Myocyte (in vitro differentiated cells): ENCODE measurements around the gene AQP11. TPM values are rescaled to one million over a fixed set of nuclear protein-coding genes. Genes with fewer than 3 reads are reported as not detected.
"Not testable (repeated sequence)": the region's sequence is repeated elsewhere in the genome, so short reads cannot be mapped to it uniquely, and the experiment has no call there.

Source experiments
- DNase-seq: peaks from one replicate; pipeline ENCODE4 v3.0.0-alpha.2; 2012; ENCODE audit warnings: low read depth
- polyA plus RNA-seq: library from polyadenylated mRNA; unstranded; fragments of >200 nt; gene quantifications from one replicate; pipeline ENCODE4 v1.2.1, GENCODE V29; 2012; ENCODE audit warnings: missing spikeins
- total RNA-seq: library from RNA; depleted of rRNA; stranded (reverse); fragments of >200 nt; gene quantifications from 2 replicates; pipeline ENCODE4 v1.2.3, GENCODE V29; 2014

Gene AQP11, protein sequence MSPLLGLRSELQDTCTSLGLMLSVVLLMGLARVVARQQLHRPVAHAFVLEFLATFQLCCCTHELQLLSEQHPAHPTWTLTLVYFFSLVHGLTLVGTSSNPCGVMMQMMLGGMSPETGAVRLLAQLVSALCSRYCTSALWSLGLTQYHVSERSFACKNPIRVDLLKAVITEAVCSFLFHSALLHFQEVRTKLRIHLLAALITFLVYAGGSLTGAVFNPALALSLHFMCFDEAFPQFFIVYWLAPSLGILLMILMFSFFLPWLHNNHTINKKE
- 2.9 and 3.7 TPM in 2 replicates for total RNA-seq
- 2.5 TPM for polyA plus RNA-seq

DNA sequence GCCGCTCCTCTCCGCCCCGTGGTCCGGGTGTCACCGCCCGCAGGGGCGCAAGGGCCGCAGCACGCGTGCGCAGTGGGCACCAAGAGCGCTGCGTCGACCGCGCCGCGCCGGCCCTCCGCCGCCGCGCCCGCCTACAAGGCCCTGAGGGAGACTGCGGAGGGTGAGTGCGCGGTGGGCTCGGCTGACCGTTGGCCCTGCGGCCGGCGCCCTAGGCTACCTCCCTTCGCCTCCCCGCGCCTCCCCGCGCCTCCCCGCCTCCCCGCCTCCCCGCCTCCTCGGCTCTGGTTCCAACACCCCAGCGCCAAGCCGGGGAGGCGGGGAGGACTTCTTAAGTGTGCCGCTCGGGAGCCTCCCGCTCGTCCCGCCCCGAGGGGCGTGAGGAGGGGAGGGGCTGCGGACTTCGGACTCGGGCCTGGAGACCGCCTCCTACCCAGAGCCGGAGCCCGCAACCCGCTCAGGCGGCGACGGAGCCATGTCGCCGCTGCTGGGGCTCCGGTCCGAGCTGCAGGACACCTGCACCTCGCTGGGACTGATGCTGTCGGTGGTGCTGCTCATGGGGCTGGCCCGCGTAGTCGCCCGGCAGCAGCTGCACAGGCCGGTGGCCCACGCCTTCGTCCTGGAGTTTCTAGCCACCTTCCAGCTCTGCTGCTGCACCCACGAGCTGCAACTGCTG lies at the start of gene AQP11:
Gene AQP11 (plus strand): TSS at position 433 of the 673 bp plus-strand sequence. CDS start 40 bp downstream, at position 473.
- DNase-seq = peak; percentile 87

GRCh38 chr11:77542296-77542695 lies 47.5 kb upstream of the AQP11 start:
- peak; percentile 47 for DNase-seq

- no peak for DNase-seq
Measured at GRCh38 chr11:77547047-77547836, 42.5 kb upstream of the AQP11 start.

GRCh38 chr11:77547863-77548551 lies 41.7 kb upstream of the AQP11 start:
- DNase-seq = peak; percentile 81

DNA sequence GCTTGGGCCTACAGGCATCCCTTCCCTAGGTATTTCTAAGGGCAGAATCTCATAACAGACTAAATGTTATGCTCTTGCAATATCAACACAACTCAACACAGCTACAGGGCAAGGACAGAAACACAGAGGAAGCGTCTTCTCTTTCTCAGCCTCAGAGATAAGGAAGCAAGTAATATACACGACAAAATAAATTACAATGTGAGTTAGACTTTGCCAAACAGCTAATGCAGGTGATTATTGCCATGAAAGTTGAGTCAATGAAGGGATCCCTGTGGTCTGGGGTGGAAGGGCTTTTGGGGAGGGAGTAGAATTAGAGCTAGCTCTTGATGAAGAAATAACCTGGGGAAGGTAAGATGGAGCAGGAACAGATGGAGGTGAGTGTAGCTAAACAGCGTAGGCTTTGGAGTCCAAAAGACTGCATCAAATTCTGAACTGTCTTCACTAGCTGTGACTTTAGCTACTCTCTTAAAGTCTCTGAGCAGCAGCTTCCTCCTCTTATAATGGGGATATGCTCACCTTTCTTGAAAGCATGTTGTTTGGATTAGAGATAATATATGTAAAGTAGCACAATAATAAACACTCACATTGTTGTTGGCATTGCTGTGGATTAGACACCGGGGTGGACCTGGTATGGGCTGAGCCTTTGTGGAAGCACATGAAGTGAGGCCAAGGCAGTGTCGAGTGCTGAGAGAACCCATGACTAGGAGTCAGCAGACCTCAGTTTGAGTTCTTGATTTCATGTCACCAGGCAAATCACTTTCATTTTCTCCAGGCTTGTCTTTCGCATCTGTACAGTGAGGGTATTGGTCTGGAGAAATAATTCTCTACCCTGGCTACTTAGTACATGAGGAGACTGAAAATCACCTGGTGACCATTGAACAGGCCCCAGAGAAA lies 41.0 kb upstream of the AQP11 start:
- no peak for DNase-seq

DNA sequence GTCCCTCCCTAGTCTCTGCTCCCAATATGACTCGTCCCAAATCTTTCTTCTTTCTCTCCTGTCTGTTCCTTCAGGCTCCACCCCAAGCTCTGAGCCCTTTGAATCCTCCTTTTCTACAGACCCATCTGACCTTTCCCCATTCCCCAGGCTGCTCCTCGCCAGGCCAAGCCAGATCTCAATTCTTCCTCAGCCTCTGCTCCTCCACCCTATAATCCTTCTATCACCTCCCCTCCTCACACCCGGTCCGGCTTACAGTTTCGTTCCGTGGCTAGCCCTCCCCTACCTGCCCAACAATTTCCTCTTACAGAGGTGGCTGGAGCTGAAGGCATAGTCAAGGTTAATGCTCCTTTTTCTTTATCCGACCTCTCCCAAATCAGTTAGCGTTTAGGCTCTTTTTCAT lies 38.3 kb upstream of the AQP11 start:
- DNase-seq = not testable (repeated sequence)

DNA sequence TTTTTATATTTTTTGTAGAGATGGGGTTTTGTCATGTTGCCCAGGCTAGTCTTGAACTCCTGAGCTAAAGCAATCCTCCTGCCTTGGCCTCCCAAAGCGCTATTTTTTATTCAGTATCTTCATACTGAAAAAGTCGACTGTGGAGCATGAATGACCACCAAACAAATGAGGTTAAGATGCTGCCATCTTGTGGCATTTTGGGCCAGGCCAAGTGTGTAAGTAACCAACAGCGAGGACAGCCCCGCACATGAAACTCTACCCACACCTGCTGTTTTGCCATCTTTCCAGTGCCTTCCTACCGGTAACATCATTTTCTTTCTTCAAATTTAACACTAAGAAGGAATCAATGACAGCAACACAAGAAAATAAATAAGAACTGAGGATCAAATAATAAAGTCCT lies 32.2 kb upstream of the AQP11 start:
- DNase-seq = peak; percentile 42

- DNase-seq = no peak
Measured at GRCh38 chr11:77558380-77558779, 31.4 kb upstream of the AQP11 start.

DNA sequence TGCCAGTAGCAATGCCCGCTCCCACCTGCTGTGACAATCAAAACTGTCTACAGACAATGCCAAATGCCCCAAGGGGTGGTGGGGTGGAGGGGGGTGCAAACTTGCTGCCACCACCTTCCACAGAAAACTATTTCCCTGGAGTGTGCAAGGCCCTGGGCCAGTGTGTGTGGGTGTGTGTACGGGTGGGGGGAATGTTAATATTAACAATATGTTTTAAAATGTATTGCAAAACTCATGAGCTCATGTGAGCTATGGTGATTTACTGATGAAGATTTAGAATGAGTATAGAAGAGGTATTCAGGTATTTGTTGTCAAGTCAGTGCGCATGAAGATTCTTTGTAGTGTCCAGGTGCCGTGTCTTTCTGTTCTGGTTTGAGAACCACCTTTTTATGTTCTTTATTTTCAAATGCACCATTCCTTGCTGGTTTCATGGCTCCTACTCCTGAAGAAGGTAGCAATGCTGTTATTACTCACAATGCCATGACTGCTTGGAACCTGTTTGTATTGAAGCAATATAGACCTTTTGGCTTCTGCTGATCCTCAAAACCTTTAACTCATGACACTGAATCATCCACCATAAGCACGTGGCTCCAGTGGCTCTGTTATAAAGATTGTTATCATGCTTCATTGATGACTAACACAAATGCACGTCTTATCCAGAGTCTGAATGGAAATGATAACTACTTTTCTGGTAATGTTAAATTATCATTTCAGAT lies 29.9 kb upstream of the AQP11 start:
- peak; percentile 57 for DNase-seq

DNA sequence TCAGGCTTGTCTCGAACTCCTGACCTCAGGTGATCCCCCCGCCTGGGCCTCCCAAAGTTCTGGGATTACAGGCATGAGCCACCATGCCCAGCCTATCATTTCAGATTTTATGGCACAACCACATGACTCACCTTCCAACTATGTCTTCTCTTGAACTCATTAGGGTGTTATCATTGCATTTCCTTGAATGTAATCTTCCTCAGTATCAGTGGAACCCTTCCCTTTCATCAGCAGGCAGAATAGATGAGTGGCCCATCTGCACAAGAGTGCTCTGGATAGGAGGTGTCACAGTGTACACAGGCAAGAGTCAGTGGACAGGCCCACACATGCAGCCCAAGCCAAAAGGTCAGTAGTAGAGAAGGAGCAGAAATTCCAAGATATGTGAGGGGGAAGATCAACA lies 29.1 kb upstream of the AQP11 start:
- no peak for DNase-seq

DNA sequence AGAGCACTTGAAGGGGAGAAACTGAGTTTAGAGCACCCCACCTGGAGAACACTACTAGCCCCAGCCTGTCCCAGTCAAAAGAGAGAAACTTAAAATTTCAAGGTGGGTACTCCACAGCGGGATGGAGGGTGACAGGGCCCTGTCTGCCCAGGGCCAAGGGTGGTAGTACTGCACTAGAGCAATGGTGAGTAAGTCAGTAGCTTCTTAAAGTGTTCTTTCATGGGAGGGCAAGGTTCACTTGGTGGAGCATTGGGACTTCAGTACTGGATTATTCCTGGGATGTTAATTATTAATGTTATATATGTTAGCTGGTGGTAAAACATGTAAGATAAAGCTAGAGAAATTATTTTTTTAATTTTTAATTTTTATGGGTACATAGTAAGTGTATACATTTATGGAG lies 28.5 kb upstream of the AQP11 start:
- DNase-seq = no peak

DNA sequence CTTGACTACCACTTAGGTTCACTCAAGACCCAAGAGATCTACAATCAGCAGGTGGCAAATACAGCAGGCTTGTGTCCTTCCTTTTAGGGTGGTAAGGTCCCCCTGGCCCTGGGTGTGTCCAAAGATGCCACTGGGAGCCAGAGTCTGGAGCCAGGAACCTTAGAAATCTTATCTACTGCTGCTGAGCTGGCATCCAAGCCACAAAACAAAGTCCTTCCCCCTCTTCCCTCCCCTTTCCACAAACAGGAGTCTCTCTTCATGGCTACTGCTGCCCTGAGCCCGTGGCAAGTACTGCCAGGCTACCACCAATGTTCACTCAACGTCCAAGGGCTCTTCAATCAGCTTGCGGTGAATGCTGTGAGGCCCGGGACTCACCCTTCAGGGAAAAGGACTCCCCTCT lies 21.4 kb upstream of the AQP11 start:
- DNase-seq = no peak

GRCh38 chr11:77568916-77569675 lies 20.7 kb upstream of the AQP11 start:
- no peak for DNase-seq

GRCh38 chr11:77569676-77570070 lies 20.1 kb upstream of the AQP11 start:
- no peak for DNase-seq

DNA sequence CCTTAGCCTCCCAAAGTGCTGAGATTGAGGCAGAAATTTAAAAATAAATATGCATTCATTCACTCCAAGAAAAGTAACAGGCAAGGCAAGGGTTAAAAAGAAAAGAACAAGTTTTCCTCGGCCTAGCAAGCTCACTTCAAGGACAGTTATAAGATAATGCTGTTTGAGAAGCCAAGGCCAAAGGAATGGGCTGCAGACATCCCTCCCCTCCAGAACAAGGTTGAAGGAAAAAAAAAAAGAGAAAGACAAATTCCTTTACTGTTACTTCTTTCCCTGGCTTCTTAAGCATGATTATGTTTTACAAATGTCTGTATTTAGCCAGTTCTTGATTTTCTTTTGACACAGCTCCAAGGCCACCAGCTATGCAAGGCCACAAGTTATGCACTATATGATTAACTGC lies 18.9 kb upstream of the AQP11 start:
- DNase-seq = not testable (repeated sequence)

GRCh38 chr11:77575428-77575827 lies 14.3 kb upstream of the AQP11 start:
- not testable (repeated sequence) for DNase-seq

DNA sequence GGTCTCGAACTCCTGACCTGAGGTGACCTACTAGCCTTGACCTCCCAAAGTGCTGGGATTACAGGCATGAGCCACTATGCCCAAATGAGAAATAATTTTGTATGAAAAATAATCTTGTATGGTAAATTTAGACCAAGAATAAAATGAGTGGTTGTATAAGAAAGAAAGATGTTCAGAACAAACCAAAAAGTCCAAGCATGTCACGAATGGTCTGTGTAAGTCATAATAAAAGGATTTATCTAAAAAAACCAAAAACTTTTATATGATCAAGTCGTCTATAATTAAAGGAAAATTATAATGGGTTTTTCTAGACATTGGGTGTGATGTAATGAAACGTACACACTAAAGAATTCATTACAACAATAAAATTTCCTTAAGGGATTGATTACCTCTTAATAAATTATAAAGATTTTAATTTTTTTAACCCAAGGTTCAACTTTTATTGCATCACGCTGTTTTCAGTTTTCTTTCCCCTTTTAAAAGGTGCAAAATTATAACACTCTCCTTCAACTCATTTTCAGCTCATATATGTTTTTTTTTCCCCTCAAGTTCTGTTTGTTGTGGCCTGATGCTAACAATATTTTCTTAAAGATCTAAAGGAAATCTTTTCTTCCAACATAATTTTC lies 8.9 kb upstream of the AQP11 start:
- peak; percentile 12 for DNase-seq

DNA sequence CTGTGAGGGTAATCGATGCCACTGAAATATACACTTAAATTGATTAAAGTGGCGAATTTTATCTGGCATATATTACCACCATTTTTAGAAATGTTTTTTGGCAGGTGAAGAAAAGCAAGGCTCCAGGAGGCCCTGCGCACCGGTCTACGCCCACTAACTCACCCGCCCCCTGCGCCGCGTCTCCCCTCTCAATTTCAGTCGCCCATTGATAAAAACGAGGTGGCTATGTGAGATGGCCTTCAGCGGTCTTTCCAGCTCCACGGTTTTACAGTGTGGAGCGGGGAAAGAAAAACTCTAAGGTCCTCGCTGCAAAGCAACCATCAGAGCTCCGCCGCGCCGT lies 602 bp upstream of the AQP11 start:
- no peak for DNase-seq
